HEK293 (cell line): ENCODE results near the gene CDT1.

Experiments
- CTCF ChIP-seq: fragments of 450-650 bp; formaldehyde crosslinking; IDR thresholded peaks from 2 replicates; pipeline ENCODE4 v1.5.1; 2016; ENCODE audit warnings: missing biosample characterization, missing genetic modification characterization
- REST ChIP-seq: fragments of 450-650 bp; formaldehyde crosslinking; IDR thresholded peaks from 2 replicates; pipeline ENCODE4 v1.5.1; 2016; ENCODE audit warnings: missing biosample characterization, missing genetic modification characterization
- ZBTB11 ChIP-seq: fragments of 450-650 bp; formaldehyde crosslinking; conservative IDR thresholded peaks from 2 replicates; pipeline ENCODE4 v1.5.1; 2016; ENCODE audit warnings: low read depth, missing biosample characterization, missing genetic modification characterization
- ZNF140 ChIP-seq: fragments of 450-650 bp; formaldehyde crosslinking; IDR thresholded peaks from 2 replicates; pipeline ENCODE4 v1.5.1; 2016; ENCODE audit warnings: missing biosample characterization, missing genetic modification characterization

GRCh38 chr16:88807626-88808453 lies 4.3 kb downstream of the CDT1 start:
- no peak for TF ChIP-seq CTCF
- no peak for TF ChIP-seq REST (tag by site-specific recombination)
- no peak for TF ChIP-seq ZBTB11 (tag by site-specific recombination)
- TF ChIP-seq ZNF140 (tag by site-specific recombination) = no peak
